ENCODE data around the gene PPP2R1B. TPM values are rescaled to one million over a fixed set of nuclear protein-coding genes. Genes with fewer than 3 reads are reported as not detected.
"Not testable (repeated sequence)": the region's sequence is repeated elsewhere in the genome, so short reads cannot be mapped to it uniquely, and the experiment has no call there.

PPP2R1B gene
- total and polyA plus RNA-seq, 7 donors = 9.0 to 17.8 (median 14.9) TPM

- no peak for TF ChIP-seq POLR2AphosphoS5 (IDR thresholded peaks at IDR 0.05)
- TF ChIP-seq, protein P1, sequence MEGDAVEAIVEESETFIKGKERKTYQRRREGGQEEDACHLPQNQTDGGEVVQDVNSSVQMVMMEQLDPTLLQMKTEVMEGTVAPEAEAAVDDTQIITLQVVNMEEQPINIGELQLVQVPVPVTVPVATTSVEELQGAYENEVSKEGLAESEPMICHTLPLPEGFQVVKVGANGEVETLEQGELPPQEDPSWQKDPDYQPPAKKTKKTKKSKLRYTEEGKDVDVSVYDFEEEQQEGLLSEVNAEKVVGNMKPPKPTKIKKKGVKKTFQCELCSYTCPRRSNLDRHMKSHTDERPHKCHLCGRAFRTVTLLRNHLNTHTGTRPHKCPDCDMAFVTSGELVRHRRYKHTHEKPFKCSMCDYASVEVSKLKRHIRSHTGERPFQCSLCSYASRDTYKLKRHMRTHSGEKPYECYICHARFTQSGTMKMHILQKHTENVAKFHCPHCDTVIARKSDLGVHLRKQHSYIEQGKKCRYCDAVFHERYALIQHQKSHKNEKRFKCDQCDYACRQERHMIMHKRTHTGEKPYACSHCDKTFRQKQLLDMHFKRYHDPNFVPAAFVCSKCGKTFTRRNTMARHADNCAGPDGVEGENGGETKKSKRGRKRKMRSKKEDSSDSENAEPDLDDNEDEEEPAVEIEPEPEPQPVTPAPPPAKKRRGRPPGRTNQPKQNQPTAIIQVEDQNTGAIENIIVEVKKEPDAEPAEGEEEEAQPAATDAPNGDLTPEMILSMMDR (IDR thresholded peaks at IDR 0.05) = no peak
- no peak for TF ChIP-seq EP300 (IDR thresholded peaks at IDR 0.05)
- no peak for TF ChIP-seq POLR2A (IDR thresholded peaks at IDR 0.05)
- no peak for DNase-seq
- H3K4me1 ChIP-seq = peaks cover 0 to 20% (median 18%) of the 10 kb centered on the region in 4 donors
- H3K9me3 ChIP-seq = no peaks in the 10 kb centered on the region
- H3K36me3 ChIP-seq = peaks cover 36 to 64% (median 55%) of the 10 kb centered on the region in 4 donors
- no peaks in the 10 kb centered on the region for H3K27me3 ChIP-seq
- intact Hi-C loops (cut with DNase I) = no loop called here
- no peak overlapping the region for H3K27ac ChIP-seq
- 92 to 93% methylated on average over 7 of the region's 7 CpGs for WGBS, 2 donors
- H3K4me3 ChIP-seq = no peak overlapping the region
Measured at GRCh38 chr11:111720801-111721494, 45.2 kb downstream of the PPP2R1B start.

DNA sequence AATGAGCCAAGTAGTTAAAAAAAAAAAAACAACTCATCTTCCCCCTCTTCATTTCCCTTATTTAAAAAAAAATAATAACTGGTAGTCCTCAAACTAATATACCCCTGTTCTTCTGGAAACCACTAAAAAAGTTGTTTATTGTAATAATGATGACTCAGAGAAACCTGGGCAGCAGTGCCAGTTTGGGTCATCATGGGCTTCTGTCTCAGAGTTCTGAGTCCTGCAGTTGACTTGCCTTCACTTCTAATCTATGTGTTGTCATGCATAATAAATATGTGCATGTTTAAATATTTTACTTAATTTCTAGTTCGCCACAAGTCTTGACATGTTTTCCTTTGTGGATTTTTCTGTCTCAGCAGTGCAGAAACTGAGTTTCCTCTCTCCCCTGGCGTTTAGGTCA lies 46.8 kb downstream of the PPP2R1B start:
- Histone ChIP-seq H3K4me3 (no peak overlapping the region), H3K36me3 (peaks cover 20 to 58% (median 45%) of the 10 kb centered on the region in 4 donors), H3K27me3 (no peaks in the 10 kb centered on the region), H3K9me3 (no peaks in the 10 kb centered on the region), H3K27ac (peak overlapping the region in 1 of 4 donors; percentile 75), H3K4me1 (peaks cover 0 to 20% (median 18%) of the 10 kb centered on the region in 4 donors)
- no peak for DNase-seq
- intact Hi-C loops (cut with DNase I) = no loop called here
- TF ChIP-seq EP300 (IDR thresholded peaks at IDR 0.05) = no peak
- 85 to 100% methylated on average over 2 of the region's 2 CpGs for whole genome bisulfite sequencing, 2 donors

DNA sequence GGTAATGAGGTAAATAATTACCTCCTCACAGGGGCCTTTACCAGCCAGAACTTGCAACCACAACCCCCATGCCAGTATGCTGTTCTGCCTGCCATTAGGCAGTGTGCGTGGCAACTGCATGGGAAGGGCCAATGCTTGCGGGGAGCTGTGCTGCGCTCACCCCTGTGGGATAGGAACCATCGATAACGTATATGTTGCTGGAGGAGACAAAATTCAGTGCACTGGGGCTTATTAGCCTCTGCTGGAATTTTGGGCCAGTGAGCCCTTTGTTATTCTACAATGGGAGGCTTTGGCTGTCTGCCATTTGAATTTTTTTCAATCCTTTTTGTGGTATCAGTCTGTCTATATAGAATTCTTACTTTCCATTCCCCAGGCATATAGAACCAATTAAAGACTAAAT lies 47.3 kb downstream of the PPP2R1B start:
- Histone ChIP-seq H3K4me3 (no peak overlapping the region), H3K4me1 (peaks cover 0 to 20% (median 18%) of the 10 kb centered on the region in 4 donors), H3K9me3 (no peaks in the 10 kb centered on the region), H3K27ac (peak overlapping the region; percentile 54 to 75 (median 60)), H3K27me3 (no peaks in the 10 kb centered on the region), H3K36me3 (peaks cover 18 to 58% (median 40%) of the 10 kb centered on the region in 4 donors)
- DNase-seq = no peak
- 94 to 95% methylated on average over 5 of the region's 5 CpGs for WGBS, 2 donors
- intact Hi-C loops (cut with DNase I) = no loop called here
- TF ChIP-seq, protein P1 (IDR thresholded peaks at IDR 0.05) = no peak
- TF ChIP-seq POLR2A (IDR thresholded peaks at IDR 0.05) (no peak), EP300 (IDR thresholded peaks at IDR 0.05) (no peak), POLR2AphosphoS5 (IDR thresholded peaks at IDR 0.05) (no peak)

GRCh38 chr11:111718436-111718835 lies 47.8 kb downstream of the PPP2R1B start:
- intact Hi-C loops (cut with DNase I) = no loop called here

GRCh38 chr11:111717660-111718059 lies 48.5 kb downstream of the PPP2R1B start:
- H3K4me3 ChIP-seq; DNase-seq; H3K9me3 ChIP-seq; intact Hi-C loops (cut with DNase I); H3K27me3 ChIP-seq: not testable (repeated sequence)
- Histone ChIP-seq H3K4me1 (peaks cover 0 to 20% (median 18%) of the 10 kb centered on the region in 4 donors), H3K36me3 (peaks cover 18 to 58% (median 29%) of the 10 kb centered on the region in 4 donors), H3K27ac (peak overlapping the region; percentile 54 to 75 (median 60))
- 89 to 92% methylated on average over 3 of the region's 3 CpGs for WGBS, 2 donors

More at GRCh38 chr11:111718436-111718835, 47.8 kb downstream of the PPP2R1B start:
- no peaks in the 10 kb centered on the region for H3K27me3 ChIP-seq
- peak; percentile 73 for DNase-seq
- no peak overlapping the region for H3K4me3 ChIP-seq
- no peaks in the 10 kb centered on the region for H3K9me3 ChIP-seq
- H3K27ac ChIP-seq = peak overlapping the region; percentile 54 to 75 (median 60)
- peaks cover 0 to 20% (median 18%) of the 10 kb centered on the region in 4 donors for H3K4me1 ChIP-seq
- H3K36me3 ChIP-seq = peaks cover 18 to 58% (median 35%) of the 10 kb centered on the region in 4 donors
- TF ChIP-seq POLR2A (IDR thresholded peaks at IDR 0.05) (peak in 1 of 2 donors; percentile 32), POLR2AphosphoS5 (IDR thresholded peaks at IDR 0.05) (peak in 3 of 4 donors; percentile 25 to 72 (median 33)), EP300 (IDR thresholded peaks at IDR 0.05) (no peak)
- TF ChIP-seq, protein P1 (IDR thresholded peaks at IDR 0.05) = no peak
- WGBS, 2 donors = 16 to 66% methylated on average over 6 of the region's 6 CpGs
